ENCODE data around the gene OR9G4. TPM values are rescaled to one million over a fixed set of nuclear protein-coding genes. Genes with fewer than 3 reads are reported as not detected.

Gene OR9G4
- total RNA-seq, 1 experiment from 2014 or later = not detected

- H3K27ac ChIP-seq (ENCODE audit: low read length) = no peak overlapping the region
- H3K9me3 ChIP-seq (ENCODE audit: control insufficient read depth, insufficient read depth, low read depth, low read length) = peaks cover 5% of the 10 kb centered on the region; the same call in 1 of the 2 replicates
- no peak overlapping the region for H3K4me3 ChIP-seq (ENCODE audit: low read depth in 2 of 2, low read length in 2 of 2)
- ATAC-seq = no peak
- no peaks in the 10 kb centered on the region for H3K4me1 ChIP-seq (ENCODE audit: control insufficient read depth, insufficient read depth, low read length)
- no TSS peak for BruUV-seq (replicated peaks)
- DNase-seq (ENCODE audit: low read depth, low spot score) = no peak
- H3K27me3 ChIP-seq (ENCODE audit: control insufficient read depth, insufficient read depth, low read length) = no peaks in the 10 kb centered on the region
- intact Hi-C loops (cut with micrococcal nuclease; ENCODE audit: unreplicated experiment) = loop anchor here (2.0 to 10.0 kb wide), 3 partner anchors 160 to 840 kb away; no protein-coding TSS in a partner anchor
- TF ChIP-seq SIN3A (IDR thresholded peaks at IDR 0.05; ENCODE audit: borderline replicate concordance, insufficient read depth, low read depth, low read length) (no peak), CTCF (IDR thresholded peaks at IDR 0.05) (no peak), REST (IDR thresholded peaks at IDR 0.05; ENCODE audit: insufficient read depth in 1 of 2, low read depth in 2 of 2, low read length in 1 of 2) (no peak), TCF7L2 (IDR thresholded peaks at IDR 0.05; ENCODE audit: low read depth, low read length) (no peak), POLR2AphosphoS5 (IDR thresholded peaks at IDR 0.05; ENCODE audit: low read depth, low read length) (no peak)
- in situ Hi-C loops (cut with HindIII; ENCODE audit: low pct_unique_long_range_greater_than_20kb, low sequenced_read_pairs) = no loop called here
- no peaks in the 10 kb centered on the region for H3K36me3 ChIP-seq (ENCODE audit: control insufficient read depth, insufficient read depth, low read length)
- CTCF ChIA-PET = no interaction called here
- POLR2A ChIA-PET = no interaction called here
Observed at GRCh38 chr11:56782167-56782847, 33.8 kb upstream of the OR9G4 start.

- ChIA-PET CTCF (no interaction called here), POLR2A (no interaction called here)
- ATAC-seq (no peak), DNase-seq (ENCODE audit: low read depth, low spot score) (no peak)
- Histone ChIP-seq H3K9me3 (ENCODE audit: control insufficient read depth, insufficient read depth, low read depth, low read length) (no peaks in the 10 kb centered on the region), H3K36me3 (ENCODE audit: control insufficient read depth, insufficient read depth, low read length) (no peaks in the 10 kb centered on the region), H3K4me1 (ENCODE audit: control insufficient read depth, insufficient read depth, low read length) (no peaks in the 10 kb centered on the region), H3K4me3 (ENCODE audit: low read depth in 2 of 2, low read length in 2 of 2) (no peak overlapping the region), H3K27me3 (ENCODE audit: control insufficient read depth, insufficient read depth, low read length) (no peaks in the 10 kb centered on the region), H3K27ac (ENCODE audit: low read length) (no peak overlapping the region)
- intact Hi-C loops (cut with micrococcal nuclease; ENCODE audit: unreplicated experiment) (no loop called here), in situ Hi-C loops (cut with HindIII; ENCODE audit: low pct_unique_long_range_greater_than_20kb, low sequenced_read_pairs) (no loop called here)
- BruUV-seq (replicated peaks) = no TSS peak
- TF ChIP-seq POLR2AphosphoS5 (IDR thresholded peaks at IDR 0.05; ENCODE audit: low read depth, low read length) = no peak
- no peak for TF ChIP-seq TCF7L2 (IDR thresholded peaks at IDR 0.05; ENCODE audit: low read depth, low read length)
- no peak for TF ChIP-seq CTCF (IDR thresholded peaks at IDR 0.05)
- no peak for TF ChIP-seq REST (IDR thresholded peaks at IDR 0.05; ENCODE audit: insufficient read depth in 1 of 2, low read depth in 2 of 2, low read length in 1 of 2)
- no peak for TF ChIP-seq SIN3A (IDR thresholded peaks at IDR 0.05; ENCODE audit: borderline replicate concordance, insufficient read depth, low read depth, low read length)
Observed at GRCh38 chr11:56776809-56777208, 28.3 kb upstream of the OR9G4 start.
